ENCODE measurements around the gene CBLC.

DNA sequence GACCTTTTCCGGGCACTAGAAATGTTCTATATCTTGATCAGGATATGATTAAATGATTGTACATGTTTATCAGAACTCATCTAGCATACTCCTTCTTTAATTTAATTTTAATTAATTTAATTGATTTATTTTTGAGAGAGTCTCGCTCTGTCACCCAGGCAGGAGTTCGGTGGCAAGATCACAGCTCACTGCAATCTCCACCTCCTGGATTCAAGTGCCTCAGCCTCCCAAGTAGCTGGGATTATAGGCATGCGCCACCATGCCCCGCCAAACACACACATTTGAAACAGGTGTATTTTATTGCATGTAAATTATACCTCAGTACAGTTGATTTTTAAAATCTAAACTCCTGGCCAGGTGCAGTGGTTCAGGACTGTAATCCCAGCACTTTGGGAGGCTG, 46.6 kb upstream of the CBLC start:
- TF ChIP-seq, protein P1, sequence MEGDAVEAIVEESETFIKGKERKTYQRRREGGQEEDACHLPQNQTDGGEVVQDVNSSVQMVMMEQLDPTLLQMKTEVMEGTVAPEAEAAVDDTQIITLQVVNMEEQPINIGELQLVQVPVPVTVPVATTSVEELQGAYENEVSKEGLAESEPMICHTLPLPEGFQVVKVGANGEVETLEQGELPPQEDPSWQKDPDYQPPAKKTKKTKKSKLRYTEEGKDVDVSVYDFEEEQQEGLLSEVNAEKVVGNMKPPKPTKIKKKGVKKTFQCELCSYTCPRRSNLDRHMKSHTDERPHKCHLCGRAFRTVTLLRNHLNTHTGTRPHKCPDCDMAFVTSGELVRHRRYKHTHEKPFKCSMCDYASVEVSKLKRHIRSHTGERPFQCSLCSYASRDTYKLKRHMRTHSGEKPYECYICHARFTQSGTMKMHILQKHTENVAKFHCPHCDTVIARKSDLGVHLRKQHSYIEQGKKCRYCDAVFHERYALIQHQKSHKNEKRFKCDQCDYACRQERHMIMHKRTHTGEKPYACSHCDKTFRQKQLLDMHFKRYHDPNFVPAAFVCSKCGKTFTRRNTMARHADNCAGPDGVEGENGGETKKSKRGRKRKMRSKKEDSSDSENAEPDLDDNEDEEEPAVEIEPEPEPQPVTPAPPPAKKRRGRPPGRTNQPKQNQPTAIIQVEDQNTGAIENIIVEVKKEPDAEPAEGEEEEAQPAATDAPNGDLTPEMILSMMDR (IDR thresholded peaks at IDR 0.05): no peak
- no peak for TF ChIP-seq POLR2A (IDR thresholded peaks at IDR 0.05)
